ENCODE measurements around the gene CYTH1. TPM values are rescaled to one million over a fixed set of nuclear protein-coding genes. Genes with fewer than 3 reads are reported as not detected.

CYTH1 gene
- total RNA-seq, 1 experiment from 2014 or later = 40.3 TPM

GRCh38 chr17:78643326-78643725 is 138.7 kb downstream of the CYTH1 start:
- ChIA-PET POLR2A (ENCODE audit: unreplicated experiment) (no interaction called here), CTCF (no interaction called here)
- TF ChIP-seq EZH2 (IDR thresholded peaks at IDR 0.05; ENCODE audit: low read depth) (no peak), CTCF (conservative IDR thresholded peaks at IDR 0.05) (no peak)
- DNase-seq = no peak
- Histone ChIP-seq H3K9me2 (ENCODE audit: insufficient read depth) (no peaks in the 10 kb centered on the region), H3K36me3 (ENCODE audit: low read depth) (no peaks in the 10 kb centered on the region), H3K9me3 (ENCODE audit: insufficient read depth, low read depth) (no peaks in the 10 kb centered on the region), H3F3A (ENCODE audit: insufficient read depth, low read depth) (no peaks in the 10 kb centered on the region), H3K4me2 (no peak overlapping the region), H3K27me3 (ENCODE audit: insufficient read depth, low read depth) (no peaks in the 10 kb centered on the region), H4K20me1 (ENCODE audit: insufficient read depth) (no peaks in the 10 kb centered on the region), H2AFZ (no peak overlapping the region), H3K79me2 (ENCODE audit: low read depth) (no peaks in the 10 kb centered on the region), H3K27ac (no peak overlapping the region), H3K4me1 (replicated peaks; ENCODE audit: insufficient read depth) (no peaks in the 10 kb centered on the region), H3K4me3 (no peak overlapping the region)
- BruUV-seq (replicated peaks) = no TSS peak
- intact Hi-C loops (cut with micrococcal nuclease; ENCODE audit: unreplicated experiment) = no loop called here

GRCh38 chr17:78642707-78643106 is 139.4 kb downstream of the CYTH1 start:
- no peak for DNase-seq
- no TSS peak for BruUV-seq (replicated peaks)
- Histone ChIP-seq H3K9me3 (ENCODE audit: insufficient read depth, low read depth) (no peaks in the 10 kb centered on the region), H3K4me1 (replicated peaks; ENCODE audit: insufficient read depth) (no peaks in the 10 kb centered on the region), H2AFZ (no peak overlapping the region), H3K36me3 (ENCODE audit: low read depth) (no peaks in the 10 kb centered on the region), H3K9me2 (ENCODE audit: insufficient read depth) (no peaks in the 10 kb centered on the region), H3K4me3 (no peak overlapping the region), H3K27ac (no peak overlapping the region), H3K4me2 (no peak overlapping the region), H3K27me3 (ENCODE audit: insufficient read depth, low read depth) (no peaks in the 10 kb centered on the region), H3F3A (ENCODE audit: insufficient read depth, low read depth) (no peaks in the 10 kb centered on the region), H4K20me1 (ENCODE audit: insufficient read depth) (no peaks in the 10 kb centered on the region), H3K79me2 (ENCODE audit: low read depth) (no peaks in the 10 kb centered on the region)
- no peak for TF ChIP-seq EZH2 (IDR thresholded peaks at IDR 0.05; ENCODE audit: low read depth)
- ChIA-PET CTCF (no interaction called here), POLR2A (ENCODE audit: unreplicated experiment) (no interaction called here)
- intact Hi-C loops (cut with micrococcal nuclease; ENCODE audit: unreplicated experiment) = no loop called here

GRCh38 chr17:78641666-78642065 is 140.4 kb downstream of the CYTH1 start:
- Histone ChIP-seq H3K27ac (no peak overlapping the region), H3K9me2 (ENCODE audit: insufficient read depth) (no peaks in the 10 kb centered on the region), H3F3A (ENCODE audit: insufficient read depth, low read depth) (no peaks in the 10 kb centered on the region), H3K4me3 (no peak overlapping the region), H3K36me3 (ENCODE audit: low read depth) (no peaks in the 10 kb centered on the region), H3K4me1 (replicated peaks; ENCODE audit: insufficient read depth) (no peaks in the 10 kb centered on the region), H3K4me2 (no peak overlapping the region), H4K20me1 (ENCODE audit: insufficient read depth) (no peaks in the 10 kb centered on the region), H3K79me2 (ENCODE audit: low read depth) (no peaks in the 10 kb centered on the region), H3K27me3 (ENCODE audit: insufficient read depth, low read depth) (no peaks in the 10 kb centered on the region), H2AFZ (no peak overlapping the region), H3K9me3 (ENCODE audit: insufficient read depth, low read depth) (no peaks in the 10 kb centered on the region)
- no peak for DNase-seq
- no peak for TF ChIP-seq EZH2 (IDR thresholded peaks at IDR 0.05; ENCODE audit: low read depth)
- no peak for TF ChIP-seq CTCF (conservative IDR thresholded peaks at IDR 0.05)
- POLR2A ChIA-PET (ENCODE audit: unreplicated experiment) = no interaction called here
- intact Hi-C loops (cut with micrococcal nuclease; ENCODE audit: unreplicated experiment) = no loop called here
- CTCF ChIA-PET = interaction anchor here (0.7 kb wide), 1 partner anchor 554 kb away, joined by 5 read pairs; no protein-coding TSS in a partner anchor
- no TSS peak for BruUV-seq (replicated peaks)

- TF ChIP-seq EZH2 (IDR thresholded peaks at IDR 0.05; ENCODE audit: low read depth) = no peak
- TF ChIP-seq CTCF (conservative IDR thresholded peaks at IDR 0.05) = no peak
- H3F3A ChIP-seq (ENCODE audit: insufficient read depth, low read depth) = no peaks in the 10 kb centered on the region
- ChIA-PET CTCF (interaction anchor here (0.7 kb wide), 1 partner anchor 553 kb away, joined by 5 read pairs; no protein-coding TSS in a partner anchor), POLR2A (ENCODE audit: unreplicated experiment) (no interaction called here)
- no peaks in the 10 kb centered on the region for H3K27me3 ChIP-seq (ENCODE audit: insufficient read depth, low read depth)
- H3K4me3 ChIP-seq = no peak overlapping the region
- intact Hi-C loops (cut with micrococcal nuclease; ENCODE audit: unreplicated experiment) = no loop called here
- no TSS peak for BruUV-seq (replicated peaks)
- H3K27ac ChIP-seq = no peak overlapping the region
- no peak for DNase-seq
- no peaks in the 10 kb centered on the region for H3K79me2 ChIP-seq (ENCODE audit: low read depth)
- H3K4me1 ChIP-seq (replicated peaks; ENCODE audit: insufficient read depth) = no peaks in the 10 kb centered on the region
- H3K9me2 ChIP-seq (ENCODE audit: insufficient read depth) = no peaks in the 10 kb centered on the region
- no peak overlapping the region for H3K4me2 ChIP-seq
- no peak overlapping the region for H2AFZ ChIP-seq
- no peaks in the 10 kb centered on the region for H3K9me3 ChIP-seq (ENCODE audit: insufficient read depth, low read depth)
- H3K36me3 ChIP-seq (ENCODE audit: low read depth) = no peaks in the 10 kb centered on the region
- H4K20me1 ChIP-seq (ENCODE audit: insufficient read depth) = no peaks in the 10 kb centered on the region
Observed at GRCh38 chr17:78641243-78641642, 140.8 kb downstream of the CYTH1 start.
